OCI-LY7 (cell line): ENCODE results near the gene ZNF750.

Experiments
- EZH2phosphoT487 ChIP-seq: fragments of 200-600 bp; sonication (generic); IDR thresholded peaks from 2 replicates; pipeline ENCODE4 v1.6.1; 2018; ENCODE audit warnings: low read depth, borderline replicate concordance, mild to moderate bottlenecking, mixed run types, antibody characterized with exemption, low read length, moderate library complexity, mixed read lengths
- TF ChIP-seq, protein P1 (sequence below): fragments of 200-600 bp; sonication (generic); conservative IDR thresholded peaks from 2 replicates; pipeline ENCODE4 v1.5.1; 2014; ENCODE audit warnings: mild to moderate bottlenecking, antibody characterized with exemption, low read length, moderate library complexity, mixed read lengths

GRCh38 chr17:82805823-82806222, 34.0 kb downstream of the ZNF750 start:
- TF ChIP-seq, protein P1, sequence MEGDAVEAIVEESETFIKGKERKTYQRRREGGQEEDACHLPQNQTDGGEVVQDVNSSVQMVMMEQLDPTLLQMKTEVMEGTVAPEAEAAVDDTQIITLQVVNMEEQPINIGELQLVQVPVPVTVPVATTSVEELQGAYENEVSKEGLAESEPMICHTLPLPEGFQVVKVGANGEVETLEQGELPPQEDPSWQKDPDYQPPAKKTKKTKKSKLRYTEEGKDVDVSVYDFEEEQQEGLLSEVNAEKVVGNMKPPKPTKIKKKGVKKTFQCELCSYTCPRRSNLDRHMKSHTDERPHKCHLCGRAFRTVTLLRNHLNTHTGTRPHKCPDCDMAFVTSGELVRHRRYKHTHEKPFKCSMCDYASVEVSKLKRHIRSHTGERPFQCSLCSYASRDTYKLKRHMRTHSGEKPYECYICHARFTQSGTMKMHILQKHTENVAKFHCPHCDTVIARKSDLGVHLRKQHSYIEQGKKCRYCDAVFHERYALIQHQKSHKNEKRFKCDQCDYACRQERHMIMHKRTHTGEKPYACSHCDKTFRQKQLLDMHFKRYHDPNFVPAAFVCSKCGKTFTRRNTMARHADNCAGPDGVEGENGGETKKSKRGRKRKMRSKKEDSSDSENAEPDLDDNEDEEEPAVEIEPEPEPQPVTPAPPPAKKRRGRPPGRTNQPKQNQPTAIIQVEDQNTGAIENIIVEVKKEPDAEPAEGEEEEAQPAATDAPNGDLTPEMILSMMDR: no peak
- TF ChIP-seq EZH2phosphoT487: no peak
